Memory B cell (primary cell): Measurements from ENCODE around the gene SGPL1.

Source experiments
- ATAC-seq: fragments of 150-1000 bp; cut with Tn5 transposase; 2 replicates; pipeline ENCODE4 v1.10.0; 2021; ENCODE audit warnings: low read depth, mild to moderate bottlenecking, moderate library complexity
- DNase-seq, 2 donors: peaks; one replicate each; pipeline ENCODE4 v3.0.0; 2022; ENCODE audit warnings: low spot score in 2 of 2
- H3K27ac Mint-ChIP-seq: one replicate; pipeline ENCODE4 v1.8.0; 2022; ENCODE audit warnings: mild to moderate bottlenecking, moderate library complexity, mixed read lengths
- H3K27me3 Mint-ChIP-seq: one replicate; pipeline ENCODE4 v1.8.0; 2022; ENCODE audit warnings: mixed read lengths
- H3K36me3 Mint-ChIP-seq: one replicate; pipeline ENCODE4 v1.8.0; 2022; ENCODE audit warnings: mild to moderate bottlenecking, mixed read lengths
- H3K4me1 Mint-ChIP-seq: one replicate; pipeline ENCODE4 v1.8.0; 2022; ENCODE audit warnings: mixed read lengths
- H3K4me3 Mint-ChIP-seq: one replicate; pipeline ENCODE4 v1.8.0; 2022; ENCODE audit warnings: mild to moderate bottlenecking, moderate library complexity, mixed read lengths
- H3K9me3 Mint-ChIP-seq: one replicate; pipeline ENCODE4 v1.8.0; 2022; ENCODE audit warnings: mixed read lengths

The SGPL1 gene

GRCh38 chr10:70776455-70777005, 39.2 kb upstream of the SGPL1 start:
- no peaks in the 10 kb centered on the region for H3K4me1 Mint-ChIP-seq
- H3K27me3 Mint-ChIP-seq = peaks cover 12% of the 10 kb centered on the region
- no peaks in the 10 kb centered on the region for H3K9me3 Mint-ChIP-seq
- H3K36me3 Mint-ChIP-seq = no peaks in the 10 kb centered on the region
- DNase-seq (no peak), ATAC-seq (no peak)
- no peak overlapping the region for H3K4me3 Mint-ChIP-seq
- no peak overlapping the region for H3K27ac Mint-ChIP-seq

GRCh38 chr10:70777063-70777875, 38.5 kb upstream of the SGPL1 start:
- Mint-ChIP-seq H3K27me3 (peaks cover 10% of the 10 kb centered on the region), H3K9me3 (no peaks in the 10 kb centered on the region), H3K36me3 (no peaks in the 10 kb centered on the region), H3K4me1 (no peaks in the 10 kb centered on the region), H3K27ac (no peak overlapping the region), H3K4me3 (no peak overlapping the region)
- ATAC-seq (no peak), DNase-seq (no peak)

GRCh38 chr10:70778267-70778924, 37.4 kb upstream of the SGPL1 start:
- no peak overlapping the region for H3K27ac Mint-ChIP-seq
- no peaks in the 10 kb centered on the region for H3K36me3 Mint-ChIP-seq
- no peak for DNase-seq
- no peak for ATAC-seq
- no peaks in the 10 kb centered on the region for H3K9me3 Mint-ChIP-seq
- H3K4me1 Mint-ChIP-seq = no peaks in the 10 kb centered on the region
- peaks cover 13% of the 10 kb centered on the region for H3K27me3 Mint-ChIP-seq
- no peak overlapping the region for H3K4me3 Mint-ChIP-seq

DNA sequence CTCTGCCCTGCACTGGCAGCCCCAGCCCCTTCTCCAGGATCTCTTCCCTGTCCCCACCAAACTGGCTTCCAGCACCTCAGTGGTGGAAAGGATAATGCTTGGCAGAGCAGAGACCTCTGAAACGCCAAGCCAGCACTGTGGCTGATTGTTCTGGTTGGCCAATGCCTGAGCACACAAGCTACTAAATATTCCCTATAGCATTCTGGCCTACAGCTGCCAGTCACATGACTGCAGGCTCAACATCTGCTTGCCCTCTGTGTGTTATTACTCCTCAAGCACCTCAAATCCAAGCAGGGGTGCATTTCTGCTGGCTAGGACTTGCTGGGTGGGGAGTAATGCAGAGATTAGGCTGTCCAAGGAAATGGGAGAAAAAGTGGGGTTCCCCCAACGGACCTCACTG, 36.7 kb upstream of the SGPL1 start:
- Mint-ChIP-seq H3K9me3 (no peaks in the 10 kb centered on the region), H3K4me3 (no peak overlapping the region), H3K27me3 (peaks cover 13% of the 10 kb centered on the region), H3K27ac (no peak overlapping the region), H3K4me1 (no peaks in the 10 kb centered on the region), H3K36me3 (no peaks in the 10 kb centered on the region)
- DNase-seq (no peak), ATAC-seq (no peak)

DNA sequence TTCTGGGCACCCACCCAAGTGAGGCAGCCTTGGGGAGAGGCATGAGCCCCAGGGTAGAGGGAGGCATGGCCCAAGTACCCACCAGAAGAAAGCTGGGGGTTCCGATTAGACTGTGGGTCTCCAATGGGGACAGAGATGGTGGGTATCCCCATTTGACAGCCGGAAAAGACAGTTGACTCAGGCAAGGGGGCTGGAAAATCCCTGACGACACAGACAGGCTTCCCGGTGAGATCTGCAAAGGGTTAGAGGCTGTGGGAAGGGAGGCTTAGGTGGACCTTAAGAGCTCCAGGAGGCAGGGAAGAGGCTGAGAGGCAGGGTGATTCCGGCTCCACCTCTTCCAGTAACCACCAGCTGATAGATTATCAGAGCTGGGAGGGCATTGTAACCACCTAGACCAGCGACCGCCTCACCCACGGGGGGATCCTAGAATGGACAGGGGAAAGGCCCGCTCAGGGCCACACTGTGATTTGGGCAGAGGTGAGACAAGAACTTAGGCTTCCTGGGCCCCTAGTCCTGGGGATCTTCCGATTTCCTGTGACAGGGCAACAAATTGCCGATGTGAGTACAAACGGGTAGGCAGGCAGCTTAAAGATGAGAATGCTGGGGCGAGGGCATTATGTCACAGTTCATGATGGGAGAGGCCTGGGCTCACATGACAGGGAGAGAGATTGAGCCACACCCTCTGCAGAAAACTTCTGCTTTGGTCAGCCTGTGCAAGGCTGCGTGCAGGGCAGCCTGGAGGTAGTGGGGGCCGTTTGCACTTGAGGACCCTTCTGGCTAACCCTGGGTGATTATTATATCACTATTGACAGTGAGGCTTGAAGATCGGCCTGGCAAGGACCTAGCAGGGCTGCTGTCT, 36.0 kb upstream of the SGPL1 start:
- Mint-ChIP-seq H3K27ac (no peak overlapping the region), H3K27me3 (peaks cover 10% of the 10 kb centered on the region), H3K4me3 (no peak overlapping the region), H3K36me3 (no peaks in the 10 kb centered on the region), H3K4me1 (no peaks in the 10 kb centered on the region), H3K9me3 (no peaks in the 10 kb centered on the region)
- ATAC-seq (no peak), DNase-seq (no peak)

DNA sequence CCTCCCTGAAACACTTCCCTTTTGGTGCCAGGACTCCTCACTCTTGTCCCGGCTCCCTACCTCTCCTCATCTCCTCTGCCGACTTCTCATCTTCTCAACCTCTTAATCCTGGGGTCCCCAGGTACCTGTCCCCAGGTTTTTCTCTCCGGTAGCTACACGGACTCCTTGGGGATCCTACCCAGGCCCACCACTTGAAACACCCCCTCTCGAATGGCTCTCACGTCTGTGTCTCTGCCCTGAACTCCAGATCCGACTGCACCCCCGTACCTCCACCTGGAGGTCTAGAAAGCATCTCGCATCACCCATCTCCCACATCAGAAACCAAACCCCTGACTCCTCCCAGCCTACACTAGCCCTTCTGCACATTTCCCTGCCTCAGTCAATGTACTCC, 35.4 kb upstream of the SGPL1 start:
- ATAC-seq (no peak), DNase-seq (no peak)
- Mint-ChIP-seq H3K27ac (no peak overlapping the region), H3K4me1 (no peaks in the 10 kb centered on the region), H3K9me3 (no peaks in the 10 kb centered on the region), H3K36me3 (no peaks in the 10 kb centered on the region), H3K27me3 (peaks cover 10% of the 10 kb centered on the region), H3K4me3 (no peak overlapping the region)

DNA sequence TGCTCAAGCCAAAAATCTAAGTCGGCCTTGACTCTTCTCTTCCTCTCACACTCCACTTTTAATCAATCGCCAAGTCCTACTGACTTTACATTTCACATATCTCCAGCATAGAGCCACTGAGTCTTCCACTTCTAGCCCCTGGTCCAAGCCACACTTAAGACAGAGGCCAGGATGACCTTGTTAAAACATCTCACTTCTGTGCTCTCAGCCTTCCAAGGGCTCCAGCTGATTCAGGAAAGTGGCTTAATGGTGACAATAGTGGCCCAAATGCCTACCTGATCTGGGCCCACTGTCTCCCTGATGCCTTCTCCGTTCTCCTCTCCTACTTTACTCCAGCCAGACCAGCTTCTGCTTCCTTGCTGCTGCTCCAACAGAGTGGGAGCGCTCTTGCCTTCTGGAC, 35.0 kb upstream of the SGPL1 start:
- Mint-ChIP-seq H3K27me3 (peaks cover 10% of the 10 kb centered on the region), H3K4me3 (no peak overlapping the region), H3K27ac (no peak overlapping the region), H3K4me1 (no peaks in the 10 kb centered on the region), H3K9me3 (no peaks in the 10 kb centered on the region), H3K36me3 (no peaks in the 10 kb centered on the region)
- ATAC-seq (no peak), DNase-seq (no peak)

GRCh38 chr10:70781461-70782051, 34.2 kb upstream of the SGPL1 start:
- Mint-ChIP-seq H3K4me1 (no peaks in the 10 kb centered on the region), H3K9me3 (no peaks in the 10 kb centered on the region), H3K4me3 (no peak overlapping the region), H3K27ac (no peak overlapping the region), H3K27me3 (peaks cover 10% of the 10 kb centered on the region), H3K36me3 (no peaks in the 10 kb centered on the region)
- ATAC-seq (no peak), DNase-seq (no peak)

- no peak for DNase-seq
- Mint-ChIP-seq H3K27ac (no peak overlapping the region), H3K27me3 (peaks cover 10% of the 10 kb centered on the region), H3K9me3 (no peaks in the 10 kb centered on the region), H3K4me1 (no peaks in the 10 kb centered on the region), H3K36me3 (no peaks in the 10 kb centered on the region), H3K4me3 (no peak overlapping the region)
- ATAC-seq = no peak
Measured at GRCh38 chr10:70782086-70782745, 33.5 kb upstream of the SGPL1 start.

GRCh38 chr10:70782746-70783680, 32.7 kb upstream of the SGPL1 start:
- no peaks in the 10 kb centered on the region for H3K4me1 Mint-ChIP-seq
- H3K27ac Mint-ChIP-seq = no peak overlapping the region
- DNase-seq = no peak
- H3K27me3 Mint-ChIP-seq = peaks cover 10% of the 10 kb centered on the region
- no peaks in the 10 kb centered on the region for H3K36me3 Mint-ChIP-seq
- no peaks in the 10 kb centered on the region for H3K9me3 Mint-ChIP-seq
- H3K4me3 Mint-ChIP-seq = no peak overlapping the region
- ATAC-seq = no peak

DNA sequence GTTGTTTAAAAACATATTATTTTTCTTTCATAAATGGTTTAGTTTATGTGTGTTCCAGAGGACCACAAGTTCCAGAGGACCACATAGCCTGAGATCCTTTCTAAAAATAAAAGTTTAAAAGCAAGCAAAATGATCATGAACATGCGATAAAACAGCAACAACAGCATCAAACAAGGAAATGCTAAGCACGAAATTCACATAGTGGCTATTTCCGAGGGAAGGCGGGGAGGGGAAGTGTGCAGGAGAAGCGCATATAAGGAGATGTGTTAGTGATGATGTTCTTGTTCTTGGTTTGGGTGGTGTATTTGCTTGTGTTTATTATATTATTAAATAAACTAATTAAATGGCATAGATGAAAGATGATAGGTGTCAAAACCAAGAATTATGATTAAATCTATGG, 31.7 kb upstream of the SGPL1 start:
- H3K27me3 Mint-ChIP-seq = peaks cover 11% of the 10 kb centered on the region
- no peak for DNase-seq
- H3K4me1 Mint-ChIP-seq = no peaks in the 10 kb centered on the region
- H3K27ac Mint-ChIP-seq = no peak overlapping the region
- H3K9me3 Mint-ChIP-seq = no peaks in the 10 kb centered on the region
- no peaks in the 10 kb centered on the region for H3K36me3 Mint-ChIP-seq
- no peak overlapping the region for H3K4me3 Mint-ChIP-seq
- no peak for ATAC-seq

DNA sequence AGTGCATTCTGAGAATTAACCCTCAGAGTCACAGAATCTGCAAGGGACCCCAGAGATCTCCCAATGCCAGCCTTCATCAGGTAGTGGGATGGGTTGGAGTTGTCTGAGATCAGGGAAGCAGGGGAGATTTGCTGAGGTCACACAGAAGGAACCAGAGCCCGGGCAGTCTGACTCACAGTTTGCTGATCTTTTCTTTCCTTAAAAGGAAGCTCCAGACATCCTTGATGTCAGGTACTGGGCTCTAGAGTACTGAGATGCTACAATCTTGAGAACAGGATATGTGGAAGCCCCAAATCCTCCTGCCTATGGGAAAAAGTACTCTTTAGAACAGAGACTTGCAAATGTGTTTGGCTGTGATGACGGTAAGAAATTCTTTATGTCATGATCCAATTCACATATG, 31.3 kb upstream of the SGPL1 start:
- no peak overlapping the region for H3K4me3 Mint-ChIP-seq
- no peaks in the 10 kb centered on the region for H3K36me3 Mint-ChIP-seq
- DNase-seq (no peak), ATAC-seq (no peak)
- H3K27me3 Mint-ChIP-seq = peaks cover 11% of the 10 kb centered on the region
- H3K9me3 Mint-ChIP-seq = no peaks in the 10 kb centered on the region
- H3K27ac Mint-ChIP-seq = no peak overlapping the region
- no peaks in the 10 kb centered on the region for H3K4me1 Mint-ChIP-seq
